ENCODE measurements around the gene VPS39. TPM values are rescaled to one million over a fixed set of nuclear protein-coding genes. Genes with fewer than 3 reads are reported as not detected.
A peak's percentile ranks its signal among the peaks of the same experiment; 100 is the strongest.

Gene VPS39
- total and polyA plus RNA-seq, 9 of the 15 experiments (the other 6 are each of a cell fraction or from before 2014, with no cell fraction given) = 3.2 to 37.3 (median 21.8) TPM

DNA sequence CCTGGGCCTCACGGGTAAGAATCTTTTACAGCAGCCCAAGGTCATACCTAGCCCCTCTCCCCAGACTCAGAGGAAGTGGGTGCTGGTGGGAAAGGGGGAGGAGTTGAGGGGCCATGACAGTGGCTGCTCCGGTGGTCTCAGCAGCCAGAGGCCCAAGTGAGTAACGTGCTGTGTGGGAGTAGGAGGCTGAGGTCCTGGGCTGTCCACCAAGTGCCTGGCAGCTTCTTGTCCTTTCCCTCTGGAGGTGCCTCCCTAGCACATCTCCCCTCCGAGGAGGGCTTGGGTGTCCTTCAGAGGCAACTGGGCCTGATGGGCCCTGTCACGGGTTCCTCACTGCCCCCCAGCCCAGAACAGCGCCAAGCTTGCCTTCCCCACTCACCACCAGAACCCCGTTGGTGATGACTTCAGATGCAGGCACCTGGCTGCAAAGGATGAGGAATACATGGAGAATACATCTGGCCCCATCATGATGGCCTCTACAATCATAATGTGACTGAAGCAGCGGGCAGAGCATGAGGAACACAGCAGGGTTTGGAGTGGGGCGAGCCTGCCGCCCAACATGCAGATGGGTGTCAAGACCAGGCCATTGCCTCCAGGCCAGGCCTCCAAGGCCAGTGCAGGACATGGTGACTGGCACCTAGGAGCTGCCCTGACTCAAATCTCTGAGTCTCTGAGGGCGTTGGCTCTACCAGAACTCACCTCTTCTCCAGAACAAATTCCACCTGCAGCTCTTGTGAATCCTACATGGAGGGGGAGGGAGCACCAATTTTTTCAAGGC lies 55.0 kb downstream of the VPS39 start:
- no peak for FAIRE-seq
- CTCF ChIA-PET (ENCODE audit: low intra/inter-chr PET ratio) = no interaction called here
- 0 out of 2 replicates have a peak, but pooled peaks cover 6% of the 10 kb centered on the region for H4K20me1 ChIP-seq (replicated peaks; ENCODE audit: control insufficient read depth, insufficient read depth, low read length)
- H3K27me3 ChIP-seq (ENCODE audit: control insufficient read depth in 2 of 2, insufficient read depth in 2 of 2, low read length in 2 of 2) = peaks cover 0 to 28% of the 10 kb centered on the region in 2 experiments; a peak in 4 of 5 replicates
- H3K9ac ChIP-seq (ENCODE audit: insufficient read depth in 1 of 2, low read depth in 2 of 2, low read length in 2 of 2) = peak overlapping the region in 1 of 2 experiments; percentile 48; a peak in 1 of 4 replicates
- in situ Hi-C loops (cut with MboI) = no loop called here
- no peaks in the 10 kb centered on the region for H3K79me2 ChIP-seq (ENCODE audit: control insufficient read depth, insufficient read depth, low read length)
- H3K9me3 ChIP-seq (replicated peaks; ENCODE audit: control insufficient read depth, insufficient read depth, low read depth, low read length) = no peaks in the 10 kb centered on the region
- H3K36me3 ChIP-seq (ENCODE audit: control insufficient read depth, insufficient read depth, low read length) = no peaks in the 10 kb centered on the region
- no peak overlapping the region for H3K4me2 ChIP-seq (ENCODE audit: insufficient read depth, low read length)
- H3K4me3 ChIP-seq = no peak overlapping the region
- H3K27ac ChIP-seq (ENCODE audit: extremely low read depth, low read depth, low read length) = no peak overlapping the region
- H2AFZ ChIP-seq (ENCODE audit: low read depth, low read length) = no peak overlapping the region
- DNase-seq (ENCODE audit: extremely low read depth in 1 of 4, low spot score in 3 of 4) = no peak
- POLR2A ChIA-PET = interaction anchor here (1.0 to 1.9 kb wide), 3 partner anchors 11 to 117 kb away, joined by 3 to 7 read pairs (median 4); no protein-coding TSS in a partner anchor
- no peak for TF ChIP-seq TRIM25 (IDR thresholded peaks at IDR 0.05; ENCODE audit: borderline replicate concordance)
- no peak for TF ChIP-seq DNMT1 (IDR thresholded peaks at IDR 0.05)
- no peak for TF ChIP-seq TCF7L2 (IDR thresholded peaks at IDR 0.05; ENCODE audit: low read depth, low read length)
- no peak for TF ChIP-seq KLF1 (tag; IDR thresholded peaks at IDR 0.05)
- TF ChIP-seq ZNF79 (CRISPR knock-in tag; IDR thresholded peaks at IDR 0.05; ENCODE audit: low read depth) = no peak
- no peak for TF ChIP-seq ZNF184 (CRISPR knock-in tag; IDR thresholded peaks at IDR 0.05)
- TF ChIP-seq MEIS2 (IDR thresholded peaks at IDR 0.05; ENCODE audit: partially characterized antibody) = no peak
- no peak for TF ChIP-seq ZNF584 (CRISPR knock-in tag; IDR thresholded peaks at IDR 0.05; ENCODE audit: low read depth)
- no peak for TF ChIP-seq NFATC3 (IDR thresholded peaks at IDR 0.05)
- TF ChIP-seq JUND (IDR thresholded peaks at IDR 0.05; ENCODE audit: borderline replicate concordance, low read depth, low read length) = no peak
- TF ChIP-seq JUND (tag; IDR thresholded peaks at IDR 0.05; ENCODE audit: borderline replicate concordance, low read depth, low read length) = no peak
- TF ChIP-seq E2F6 (IDR thresholded peaks at IDR 0.05; ENCODE audit: borderline replicate concordance in 1 of 2, extremely low read depth in 1 of 2, insufficient read depth in 1 of 2, insufficient read length in 1 of 2, low read depth in 1 of 2, low read length in 1 of 2, poor library complexity in 1 of 2, severe bottlenecking in 1 of 2) = no peak
- no peak for TF ChIP-seq HMG20A (CRISPR knock-in tag; conservative IDR thresholded peaks at IDR 0.05)
- peaks cover 3% of the 10 kb centered on the region for H3K9me1 ChIP-seq (ENCODE audit: control insufficient read depth, insufficient read depth, low read length)
- intact Hi-C loops (cut with micrococcal nuclease) = no loop called here
- WGBS (ENCODE audit: insufficient coverage, low coverage, missing lambda C conversion rate) = 23% methylated on average over 9 of the region's 11 CpGs
- no TSS peak for BruUV-seq (replicated peaks)
- H3K4me1 ChIP-seq (replicated peaks in 1 of 2; ENCODE audit: control insufficient read depth in 2 of 2, insufficient read depth in 2 of 2, low read length in 2 of 2) = peaks cover 9 to 22% of the 10 kb centered on the region in 2 experiments; a peak in 4 of 5 replicates
- ATAC-seq = no peak

All from K562 (cell line).